Melanocyte of skin (primary cell): ENCODE results near the gene SCAMP3. TPM values are rescaled to one million over a fixed set of nuclear protein-coding genes. Genes with fewer than 3 reads are reported as not detected.

Experiments
- total RNA-seq, 2 donors: library from RNA; depleted of rRNA; stranded (reverse); fragments of >200 nt; gene quantifications; 2 replicates each; pipeline ENCODE4 v1.2.3, GENCODE V29; 2012

Gene SCAMP3
- 10 to 100 TPM; 61.3 to 67.8 TPM for total RNA-seq

GRCh38 chr1:155261852-155262673 is at the start of gene SCAMP3:
TSS of gene SCAMP3 (minus strand) at chr1:155262360. CDS start at chr1:155262151, 209 bp downstream.

GRCh38 chr1:155308493-155309422 is 46.6 kb upstream of the SCAMP3 start, which contains the start of gene FDPS:
TSS of gene FDPS (plus strand) at chr1:155308866. CDS start at chr1:155309790, 924 bp downstream.

GRCh38 chr1:155301342-155301841 is 39.2 kb upstream of the SCAMP3 start, which contains the start of gene PKLR:
TSS of gene PKLR (minus strand) at chr1:155301438. CDS start at chr1:155301395, 43 bp downstream.

GRCh38 chr1:155277070-155277901 is 15.1 kb upstream of the SCAMP3 start, which contains the start of gene HCN3:
TSS of gene HCN3 (plus strand) at chr1:155277463. CDS start at chr1:155277591, 128 bp downstream.

GRCh38 chr1:155273343-155274245 is 11.4 kb upstream of the SCAMP3 start, which contains the start of gene CLK2:
TSS of gene CLK2 (minus strand) at chr1:155273504. CDS start at chr1:155270977, 2,527 bp downstream.

GRCh38 chr1:155255243-155256007 is 6.7 kb downstream of the SCAMP3 start, which contains the start of gene ENTREP3:
TSS of gene ENTREP3 (minus strand) at chr1:155255483. CDS start at chr1:155254877, 606 bp downstream.

GRCh38 chr1:155208541-155209311 is 53.4 kb downstream of the SCAMP3 start, which contains the start of gene MTX1:
TSS of gene MTX1 (plus strand) at chr1:155208695. CDS start at chr1:155208805, 110 bp downstream.

GRCh38 chr1:155207806-155208540 is 54.2 kb downstream of the SCAMP3 start, which contains the start of gene THBS3:
TSS of gene THBS3 (minus strand) at chr1:155207897. CDS start at chr1:155207876, 21 bp downstream.

Other genes starting within 250 kb of the SCAMP3 start
- under 1 TPM in 1 of 2 donors, not detected in 1; under 0.01 TPM for gene DCST2, start 228.6 kb downstream of the SCAMP3 start, total RNA-seq
- under 1 TPM in 1 of 2 donors, not detected in 1; under 0.01 TPM for gene DCST1, start 228.5 kb downstream of the SCAMP3 start, total RNA-seq
- 10 to 100 TPM; 65.7 to 78.6 TPM for gene ADAM15, start 211.0 kb downstream of the SCAMP3 start, total RNA-seq
- 1 to 10 TPM; 2.1 to 3.3 TPM for gene EFNA4, start 198.6 kb downstream of the SCAMP3 start, total RNA-seq
- gene EFNA3, start 183.5 kb downstream of the SCAMP3 start, total RNA-seq, result under 1 TPM; 0.33 to 0.69 TPM
- 10 to 100 TPM in 1 of 2 donors, 1 to 10 TPM in 1; 8.3 to 13.4 TPM for gene EFNA1, start 134.5 kb downstream of the SCAMP3 start, total RNA-seq
- gene SLC50A1, start 126.5 kb downstream of the SCAMP3 start, total RNA-seq, result 10 to 100 TPM; 33.3 to 43.4 TPM
- gene DPM3, start 121.8 kb downstream of the SCAMP3 start, total RNA-seq, result 10 to 100 TPM; 33.3 to 74.0 TPM
- gene KRTCAP2, start 89.1 kb downstream of the SCAMP3 start, total RNA-seq, result 100 to 1,000 TPM; 123 to 126 TPM
- 1 to 10 TPM; 3.4 to 4.3 TPM for gene TRIM46, start 88.5 kb downstream of the SCAMP3 start, total RNA-seq
- 10 to 100 TPM in 1 of 2 donors, 1 to 10 TPM in 1; 8.0 to 10.3 TPM for gene THBS3, start 54.5 kb downstream of the SCAMP3 start, total RNA-seq
- gene MTX1, start 53.7 kb downstream of the SCAMP3 start, total RNA-seq, result 10 to 100 TPM; 38.9 to 59.3 TPM
- gene ENTREP3, start 6.9 kb downstream of the SCAMP3 start, total RNA-seq, result 1 to 10 TPM; 6.5 to 7.7 TPM
- 10 to 100 TPM; 19.6 to 20.3 TPM for gene CLK2, start 11.1 kb upstream of the SCAMP3 start, total RNA-seq
- gene HCN3, start 15.1 kb upstream of the SCAMP3 start, total RNA-seq, result 1 to 10 TPM; 1.0 to 2.0 TPM
- gene PKLR, start 39.1 kb upstream of the SCAMP3 start, total RNA-seq, result under 1 TPM in 1 of 2 donors, not detected in 1; 0.33 TPM
- 100 to 1,000 TPM; 295 to 435 TPM for gene FDPS, start 46.5 kb upstream of the SCAMP3 start, total RNA-seq
- gene RUSC1, start 58.5 kb upstream of the SCAMP3 start, total RNA-seq, result 10 to 100 TPM; 17.9 to 24.6 TPM